ENCODE results near the gene RELT.

DNA sequence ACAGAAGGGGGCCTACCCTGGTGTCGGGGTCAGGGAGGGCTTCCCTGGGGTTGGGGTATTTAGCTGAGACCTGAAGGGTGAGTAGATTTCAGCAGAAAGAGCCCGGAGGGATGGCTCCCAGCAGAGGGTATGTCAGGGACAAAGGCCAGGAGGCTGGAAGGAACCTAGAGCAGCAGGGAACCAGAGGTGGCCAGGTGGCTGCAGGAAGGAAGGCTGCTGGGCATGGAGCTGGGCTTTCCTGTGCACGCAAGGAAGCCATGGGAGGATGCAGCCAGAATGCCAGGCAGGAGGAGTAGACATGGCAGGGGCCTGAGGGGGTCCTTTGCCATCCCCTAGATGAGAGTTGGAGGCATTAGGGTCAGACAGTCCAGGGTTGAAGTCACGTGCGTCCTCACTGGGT lies 27.4 kb upstream of the RELT start:
- TF ChIP-seq CTCF (conservative IDR thresholded peaks at IDR 0.05) (no peak), ZFX (IDR thresholded peaks at IDR 0.05) (no peak)

Data from C4-2B (cell line).